Astrocyte (in vitro differentiated cells and primary cell): ENCODE measurements around the gene PCDHGA12. TPM values are rescaled to one million over a fixed set of nuclear protein-coding genes. Genes with fewer than 3 reads are reported as not detected.

Experiments used
- DNase-seq: peaks from one replicate; pipeline ENCODE4 v3.0.0-alpha.2; 2010; ENCODE audit warnings: low read depth
- FAIRE-seq: peaks from 2 replicates; lab custom pipeline; 2011; peaks lifted over from hg19 to GRCh38; lab: Jason Lieb, UNC
- H2AFZ ChIP-seq: 2 replicates; pipeline ENCODE4 v1.6.0; 2012; ENCODE audit warnings: low read depth, low read length, inconsistent platforms
- H3K27ac ChIP-seq: 2 replicates; pipeline ENCODE4 v1.5.1; 2011; ENCODE audit warnings: low read depth, low read length, inconsistent platforms
- H3K27me3 ChIP-seq: 2 replicates; pipeline ENCODE4 v1.6.0; 2011; ENCODE audit warnings: low read length, inconsistent platforms; ENCODE audit not compliant: insufficient read depth
- H3K36me3 ChIP-seq: 2 replicates; pipeline ENCODE4 v1.5.1; 2011; ENCODE audit warnings: low read length, inconsistent platforms; ENCODE audit not compliant: insufficient read depth
- H3K4me1 ChIP-seq: 2 replicates; pipeline ENCODE4 v1.5.1; 2011; ENCODE audit warnings: low read length, inconsistent platforms; ENCODE audit not compliant: insufficient read depth
- H3K4me2 ChIP-seq: 2 replicates; pipeline ENCODE4 v1.6.0; 2012; ENCODE audit warnings: low read length, inconsistent platforms
- H3K4me3 ChIP-seq: 2 replicates; pipeline ENCODE4 v1.5.1; 2011; ENCODE audit warnings: low read depth, mild to moderate bottlenecking, low read length, inconsistent platforms; ENCODE audit not compliant: insufficient read depth
- H3K79me2 ChIP-seq: 2 replicates; pipeline ENCODE4 v1.6.0; 2012; ENCODE audit warnings: mild to moderate bottlenecking, low read length, inconsistent platforms; ENCODE audit not compliant: insufficient read depth
- H3K9ac ChIP-seq: 2 replicates; pipeline ENCODE4 v1.6.0; 2012; ENCODE audit warnings: mild to moderate bottlenecking, low read length, inconsistent platforms
- H3K9me3 ChIP-seq: 2 replicates; pipeline ENCODE4 v1.5.1; 2012; ENCODE audit warnings: low read depth, mild to moderate bottlenecking, low read length, inconsistent platforms; ENCODE audit not compliant: insufficient read depth
- H4K20me1 ChIP-seq: 2 replicates; pipeline ENCODE4 v1.6.0; 2012; ENCODE audit warnings: low read length, inconsistent platforms; ENCODE audit not compliant: insufficient read depth
- H3K27ac Mint-ChIP-seq: one replicate; pipeline ENCODE4 v1.8.0; 2021; ENCODE audit warnings: mild to moderate bottlenecking, mixed read lengths; ENCODE audit not compliant: unreplicated experiment
- H3K27me3 Mint-ChIP-seq: one replicate; pipeline ENCODE4 v1.8.0; 2021; ENCODE audit warnings: low read depth, mixed read lengths; ENCODE audit not compliant: unreplicated experiment
- H3K36me3 Mint-ChIP-seq: one replicate; pipeline ENCODE4 v1.8.0; 2021; ENCODE audit warnings: low read depth, mixed read lengths; ENCODE audit not compliant: unreplicated experiment
- H3K4me1 Mint-ChIP-seq: one replicate; pipeline ENCODE4 v1.8.0; 2021; ENCODE audit warnings: low read depth, mixed read lengths; ENCODE audit not compliant: unreplicated experiment
- H3K4me3 Mint-ChIP-seq: one replicate; pipeline ENCODE4 v1.8.0; 2021; ENCODE audit warnings: mild to moderate bottlenecking, moderate library complexity, mixed read lengths; ENCODE audit not compliant: unreplicated experiment
- H3K9me3 Mint-ChIP-seq: one replicate; pipeline ENCODE4 v1.8.0; 2021; ENCODE audit warnings: mild to moderate bottlenecking, mixed read lengths; ENCODE audit not compliant: unreplicated experiment
- CTCF ChIP-seq: IDR thresholded peaks from 2 replicates; pipeline ENCODE4 v1.5.1; 2011; ENCODE audit warnings: low read depth, mild to moderate bottlenecking, inconsistent platforms, low read length, moderate library complexity; ENCODE audit not compliant: insufficient read depth
- EZH2 ChIP-seq: IDR thresholded peaks from 2 replicates; pipeline ENCODE4 v1.6.1; 2012; ENCODE audit warnings: mild to moderate bottlenecking, low read length, inconsistent platforms; ENCODE audit not compliant: insufficient read depth
- total RNA-seq: library from RNA; stranded (reverse); gene quantifications from 2 replicates; pipeline ENCODE4 v1.2.1, GENCODE V29; 2021

The PCDHGA12 gene
- total RNA-seq, 1 donor from 2014 or later, result 1.6 TPM

- Histone ChIP-seq H3K27ac (peak overlapping the region; percentile 80), H3K27me3 (no peaks in the 10 kb centered on the region), H3K4me2 (peak overlapping the region; percentile 99), H3K4me1 (peaks cover 35% of the 10 kb centered on the region), H4K20me1 (peaks cover 55% of the 10 kb centered on the region), H2AFZ (peak overlapping the region; percentile 81), H3K79me2 (peaks cover 44% of the 10 kb centered on the region), H3K9ac (peak overlapping the region; percentile 90), H3K4me3 (peak overlapping the region; percentile 87), H3K9me3 (no peaks in the 10 kb centered on the region), H3K36me3 (no peaks in the 10 kb centered on the region)
- peaks cover 28% of the 10 kb centered on the region for H3K36me3 Mint-ChIP-seq
- peak; percentile 80 for DNase-seq
- H3K27ac Mint-ChIP-seq, result peak overlapping the region; percentile 96
- peak overlapping the region; percentile 98 for H3K4me3 Mint-ChIP-seq
- no peak for FAIRE-seq
- peaks cover 17% of the 10 kb centered on the region for H3K4me1 Mint-ChIP-seq
- H3K9me3 Mint-ChIP-seq, result peaks cover 4% of the 10 kb centered on the region
- H3K27me3 Mint-ChIP-seq, result no peaks in the 10 kb centered on the region
- TF ChIP-seq EZH2 (no peak), CTCF (no peak)
Measured at GRCh38 chr5:141476132-141476911, 46.0 kb downstream of the PCDHGA12 start.

- Histone ChIP-seq H3K4me3 (peak overlapping the region; percentile 87), H3K79me2 (peaks cover 52% of the 10 kb centered on the region), H3K27ac (peak overlapping the region; percentile 80), H4K20me1 (peaks cover 62% of the 10 kb centered on the region), H3K27me3 (no peaks in the 10 kb centered on the region), H3K4me1 (peaks cover 35% of the 10 kb centered on the region), H2AFZ (no peak overlapping the region), H3K4me2 (peak overlapping the region; percentile 99), H3K36me3 (no peaks in the 10 kb centered on the region), H3K9me3 (no peaks in the 10 kb centered on the region), H3K9ac (peak overlapping the region; percentile 90)
- peaks cover 28% of the 10 kb centered on the region for H3K36me3 Mint-ChIP-seq
- DNase-seq (no peak), FAIRE-seq (no peak)
- peaks cover 4% of the 10 kb centered on the region for H3K9me3 Mint-ChIP-seq
- peak overlapping the region; percentile 98 for H3K4me3 Mint-ChIP-seq
- peaks cover 14% of the 10 kb centered on the region for H3K4me1 Mint-ChIP-seq
- H3K27me3 Mint-ChIP-seq, result no peaks in the 10 kb centered on the region
- TF ChIP-seq CTCF (no peak), EZH2 (no peak)
- peak overlapping the region; percentile 53 for H3K27ac Mint-ChIP-seq
Measured at GRCh38 chr5:141477044-141477575, 46.8 kb downstream of the PCDHGA12 start.
